ENCODE data around the gene LAMC2. TPM values are rescaled to one million over a fixed set of nuclear protein-coding genes. Genes with fewer than 3 reads are reported as not detected.

Gene LAMC2
- total and polyA plus RNA-seq, 2 of the 8 experiments (the other 6 are each of a cell fraction or from before 2014, with no cell fraction given) = 4.6 to 12.9 TPM

DNA sequence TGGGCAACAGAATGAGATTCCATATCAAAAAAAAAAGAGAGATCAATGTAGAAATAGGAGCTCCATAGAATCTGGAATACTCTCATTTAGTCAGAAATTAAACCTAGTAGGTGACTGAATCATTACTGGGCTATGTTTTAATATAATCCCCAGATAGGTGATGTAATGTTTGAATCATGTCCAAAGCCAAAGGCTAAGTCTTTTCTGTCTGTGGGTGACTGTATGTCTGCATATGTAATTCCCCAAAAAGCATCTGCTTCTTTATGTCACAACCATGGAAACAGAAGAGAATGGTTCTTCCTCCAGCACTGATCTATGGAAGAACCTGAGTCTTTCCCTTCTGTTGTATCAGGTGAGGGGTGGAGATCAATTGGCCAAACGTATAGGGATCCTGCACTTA lies 5.8 kb downstream of the LAMC2 start:
- H2BK12ac ChIP-seq (ENCODE audit: low read depth, low read length) = no peak overlapping the region
- H3K4me1 ChIP-seq (replicated peaks in 1 of 4; ENCODE audit: control insufficient read depth in 3 of 4, insufficient read depth in 4 of 4, low read length in 3 of 4) = peaks cover 5 to 12% (median 9%) of the 10 kb centered on the region in 4 experiments
- no peaks in the 10 kb centered on the region for H3K27me3 ChIP-seq (replicated peaks in 1 of 4; ENCODE audit: control insufficient read depth in 3 of 4, extremely low read depth in 1 of 4, insufficient read depth in 3 of 4, low read length in 3 of 4)
- no peak overlapping the region for H2BK5ac ChIP-seq (ENCODE audit: low read depth, low read length)
- H3K23ac ChIP-seq (ENCODE audit: insufficient read length) = no peak overlapping the region
- H3K79me2 ChIP-seq (ENCODE audit: control insufficient read depth in 1 of 2, insufficient read depth in 2 of 2, low read length in 2 of 2) = no peaks in the 10 kb centered on the region
- H3K4me2 ChIP-seq (ENCODE audit: insufficient read depth in 1 of 2, low read depth in 2 of 2, low read length in 2 of 2) = no peak overlapping the region
- no peak overlapping the region for H2BK20ac ChIP-seq (ENCODE audit: low read length)
- no peak overlapping the region for H2BK15ac ChIP-seq (ENCODE audit: low read length)
- WGBS, 2 experiments (ENCODE audit: extremely low coverage in 1 of 2, insufficient coverage in 1 of 2, insufficient read length in 1 of 2, insufficient replicate concordance in 2 of 2, low coverage in 1 of 2, low lambda C conversion rate in 2 of 2, missing lambda C conversion rate in 1 of 2) = 75% methylated on average over 1 of the region's 1 CpG; no CpG with 5 or more reads in 1 of the 2 experiments
- DNase-seq (ENCODE audit: low read depth in 1 of 2, low spot score in 2 of 2) (no peak), FAIRE-seq (no peak)
- no peak overlapping the region for H3K27ac ChIP-seq (ENCODE audit: low read depth, low read length)
- no peaks in the 10 kb centered on the region for H3K79me1 ChIP-seq (ENCODE audit: low read depth, low read length)
- POLR2A ChIA-PET (ENCODE audit: partially characterized antibody) = interaction anchor here (1.6 kb wide), 1 partner anchor 43 kb away, joined by 5 read pairs; no protein-coding TSS in a partner anchor
- no peaks in the 10 kb centered on the region for H3K23me2 ChIP-seq (ENCODE audit: low read depth, low read length)
- H3K4ac ChIP-seq (replicated peaks; ENCODE audit: insufficient read length, low read depth, low read length) = no peak overlapping the region
- no peak overlapping the region for H2AFZ ChIP-seq (ENCODE audit: low read length)
- no peak overlapping the region for H3K18ac ChIP-seq (ENCODE audit: extremely low read depth, low read length)
- H3K56ac ChIP-seq (replicated peaks; ENCODE audit: insufficient read length, low read depth, low read length) = no peak overlapping the region
- H2BK120ac ChIP-seq (replicated peaks; ENCODE audit: low read depth, low read length) = no peak overlapping the region
- no peaks in the 10 kb centered on the region for H3K36me3 ChIP-seq (ENCODE audit: control insufficient read depth in 2 of 4, insufficient read depth in 4 of 4, low read length in 3 of 4)
- H3K9ac ChIP-seq (replicated peaks in 1 of 4; ENCODE audit: extremely low read depth in 1 of 4, low read depth in 3 of 4, low read length in 3 of 4) = no peak overlapping the region
- CTCF ChIA-PET (ENCODE audit: partially characterized antibody) = interaction anchor here (0.6 to 1.3 kb wide), 3 partner anchors 38 to 217 kb away, joined by 3 read pairs; no protein-coding TSS in a partner anchor
- H3K14ac ChIP-seq (ENCODE audit: insufficient read length) = no peak overlapping the region
- no peaks in the 10 kb centered on the region for H4K20me1 ChIP-seq (replicated peaks in 1 of 2; ENCODE audit: control insufficient read depth in 1 of 2, insufficient read depth in 2 of 2, low read length in 2 of 2)
- no peaks in the 10 kb centered on the region for H3K9me3 ChIP-seq (ENCODE audit: insufficient read depth in 2 of 2, low read depth in 1 of 2, low read length in 1 of 2)
- H3K4me3 ChIP-seq (ENCODE audit: extremely low read depth in 1 of 4, insufficient read depth in 2 of 4, low read depth in 3 of 4, low read length in 4 of 4) = no peak overlapping the region
- H4K5ac ChIP-seq (ENCODE audit: insufficient read length, low read depth, low read length) = no peak overlapping the region
- H4K91ac ChIP-seq (replicated peaks; ENCODE audit: insufficient read length, low read length) = no peak overlapping the region
- no peak overlapping the region for H4K8ac ChIP-seq (ENCODE audit: extremely low read depth, insufficient read depth, low read length)
- H2AK5ac ChIP-seq (ENCODE audit: low read depth, low read length) = no peak overlapping the region
- TF ChIP-seq ZNF274 (IDR thresholded peaks at IDR 0.05; ENCODE audit: borderline replicate concordance, extremely low read depth, low read length) = no peak
- TF ChIP-seq KDM1A (IDR thresholded peaks at IDR 0.05; ENCODE audit: borderline replicate concordance, low read length) = no peak
- TF ChIP-seq CBX5 (IDR thresholded peaks at IDR 0.05; ENCODE audit: low read depth, low read length) = no peak
- TF ChIP-seq BCL11A (IDR thresholded peaks at IDR 0.05; ENCODE audit: low read depth in 2 of 2, low read length in 2 of 2) = no peak
- no peak for TF ChIP-seq EGR1 (IDR thresholded peaks at IDR 0.05; ENCODE audit: borderline replicate concordance, low read depth, low read length)
- no peak for TF ChIP-seq SRF (IDR thresholded peaks at IDR 0.05; ENCODE audit: low read depth, low read length)
- no peak for TF ChIP-seq POLR2A (IDR thresholded peaks at IDR 0.05; ENCODE audit: control extremely low read depth in 1 of 2, low read depth in 2 of 2, low read length in 2 of 2)
- no peak for TF ChIP-seq BRCA1 (IDR thresholded peaks at IDR 0.05; ENCODE audit: low read depth, low read length)
- no peak for TF ChIP-seq TAF7 (optimal IDR thresholded peaks at IDR 0.05; ENCODE audit: borderline replicate concordance, low read depth, low read length)
- no peak for TF ChIP-seq FOSL1 (IDR thresholded peaks at IDR 0.05; ENCODE audit: insufficient read depth, low read depth, low read length)
- TF ChIP-seq SIX5 (IDR thresholded peaks at IDR 0.05; ENCODE audit: low read depth, low read length) = no peak
- no peak for TF ChIP-seq ATF3 (IDR thresholded peaks at IDR 0.05; ENCODE audit: insufficient read depth, low read depth, low read length)
- TF ChIP-seq GTF2F1 (IDR thresholded peaks at IDR 0.05; ENCODE audit: borderline replicate concordance, low read depth, low read length) = no peak
- TF ChIP-seq HDAC6 (IDR thresholded peaks at IDR 0.05; ENCODE audit: low read depth, low read length) = no peak
- TF ChIP-seq TCF12 (IDR thresholded peaks at IDR 0.05; ENCODE audit: low read depth, low read length) = no peak
